Measurements from ENCODE around the gene MACROD1. TPM values are rescaled to one million over a fixed set of nuclear protein-coding genes. Genes with fewer than 3 reads are reported as not detected.

The MACROD1 gene
- total and polyA plus RNA-seq, 2 of the 13 experiments (the other 11 are each of a cell fraction or from before 2014, with no cell fraction given) = 23.1 to 34.5 TPM

- TF ChIP-seq PRDM4 (CRISPR knock-in tag; IDR thresholded peaks at IDR 0.05; ENCODE audit: borderline replicate concordance) = no peak
- peak; percentile 97 for TF ChIP-seq RBM39 (IDR thresholded peaks at IDR 0.05; ENCODE audit: low read depth, low read length, poor library complexity, severe bottlenecking)
- TF ChIP-seq PHF20 (CRISPR knock-in tag; IDR thresholded peaks at IDR 0.05) = peak; percentile 83
- TF ChIP-seq TAF1 (CRISPR knock-in tag; IDR thresholded peaks at IDR 0.05) = peak; percentile 91
- peak; percentile 79; the same call in 1 of the 2 replicates for TF ChIP-seq MTA1 (CRISPR knock-in tag; IDR thresholded peaks at IDR 0.05; ENCODE audit: borderline replicate concordance)
- TF ChIP-seq ZNF589 (CRISPR knock-in tag; conservative IDR thresholded peaks at IDR 0.05) = peak; percentile 85; the same call in 1 of the 2 replicates
- peak; percentile 84 for TF ChIP-seq ZBTB38 (CRISPR knock-in tag; IDR thresholded peaks at IDR 0.05)
- peak; percentile 98 for TF ChIP-seq ZFP82 (CRISPR knock-in tag; IDR thresholded peaks at IDR 0.05; ENCODE audit: borderline replicate concordance)
- no peak for TF ChIP-seq ZNF484 (CRISPR knock-in tag; IDR thresholded peaks at IDR 0.05; ENCODE audit: borderline replicate concordance, low read depth)
- peak; percentile 93 for TF ChIP-seq ZNF552 (CRISPR knock-in tag; IDR thresholded peaks at IDR 0.05; ENCODE audit: borderline replicate concordance)
- TF ChIP-seq HOXA7 (CRISPR knock-in tag; IDR thresholded peaks at IDR 0.05) = peak; percentile 87; the same call in 1 of the 2 replicates
- TF ChIP-seq NFE2L2 (IDR thresholded peaks at IDR 0.05; ENCODE audit: low read length) = no peak
- TF ChIP-seq ZBTB7B (CRISPR knock-in tag; IDR thresholded peaks at IDR 0.05) = peak; percentile 78
- TF ChIP-seq POGK (CRISPR knock-in tag; conservative IDR thresholded peaks at IDR 0.05) = peak; percentile 95; the same call in 1 of the 2 replicates
- no peak; the same call in 1 of the 2 replicates for TF ChIP-seq ZNF674 (CRISPR knock-in tag; IDR thresholded peaks at IDR 0.05; ENCODE audit: low read depth)
- no peak for TF ChIP-seq HNF4A (CRISPR knock-in tag; IDR thresholded peaks at IDR 0.05)
- no peak for TF ChIP-seq MATR3 (CRISPR knock-in tag; IDR thresholded peaks at IDR 0.05)
- peak; percentile 67; the same call in 1 of the 2 replicates for TF ChIP-seq ZNF790 (CRISPR knock-in tag; IDR thresholded peaks at IDR 0.05; ENCODE audit: borderline replicate concordance)
- TF ChIP-seq ZKSCAN1 (IDR thresholded peaks at IDR 0.05; ENCODE audit: low read length) = peak; percentile 36; the same call in 1 of the 2 replicates
- TF ChIP-seq AHR (CRISPR knock-in tag; IDR thresholded peaks at IDR 0.05) = no peak; the same call in 1 of the 2 replicates
- no peak for TF ChIP-seq U2AF1 (optimal IDR thresholded peaks at IDR 0.05; ENCODE audit: low read depth, low read length)
- TF ChIP-seq, protein P1, sequence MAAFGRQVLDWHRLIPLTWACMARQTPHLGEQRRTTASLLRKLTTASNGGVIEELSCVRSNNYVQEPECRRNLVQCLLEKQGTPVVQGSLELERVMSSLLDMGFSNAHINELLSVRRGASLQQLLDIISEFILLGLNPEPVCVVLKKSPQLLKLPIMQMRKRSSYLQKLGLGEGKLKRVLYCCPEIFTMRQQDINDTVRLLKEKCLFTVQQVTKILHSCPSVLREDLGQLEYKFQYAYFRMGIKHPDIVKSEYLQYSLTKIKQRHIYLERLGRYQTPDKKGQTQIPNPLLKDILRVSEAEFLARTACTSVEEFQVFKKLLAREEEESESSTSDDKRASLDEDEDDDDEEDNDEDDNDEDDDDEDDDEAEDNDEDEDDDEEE (CRISPR knock-in tag; IDR thresholded peaks at IDR 0.05) = peak; percentile 99
- peak; percentile 95 for TF ChIP-seq ZNF563 (CRISPR knock-in tag; IDR thresholded peaks at IDR 0.05)
- TF ChIP-seq, protein P2, sequence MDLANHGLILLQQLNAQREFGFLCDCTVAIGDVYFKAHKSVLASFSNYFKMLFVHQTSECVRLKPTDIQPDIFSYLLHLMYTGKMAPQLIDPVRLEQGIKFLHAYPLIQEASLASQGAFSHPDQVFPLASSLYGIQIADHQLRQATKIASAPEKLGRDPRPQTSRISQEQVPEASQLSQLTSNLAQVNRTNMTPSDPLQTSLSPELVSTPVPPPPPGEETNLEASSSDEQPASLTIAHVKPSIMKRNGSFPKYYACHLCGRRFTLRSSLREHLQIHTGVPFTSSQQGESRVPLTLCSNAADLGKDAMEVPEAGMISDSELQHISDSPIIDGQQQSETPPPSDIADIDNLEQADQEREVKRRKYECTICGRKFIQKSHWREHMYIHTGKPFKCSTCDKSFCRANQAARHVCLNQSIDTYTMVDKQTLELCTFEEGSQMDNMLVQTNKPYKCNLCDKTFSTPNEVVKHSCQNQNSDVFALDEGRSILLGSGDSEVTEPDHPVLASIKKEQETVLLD (CRISPR knock-in tag; IDR thresholded peaks at IDR 0.05; ENCODE audit: low read depth) = no peak; the same call in 1 of the 2 replicates
Observed at GRCh38 chr11:64185175-64185692, 19.3 kb upstream of the MACROD1 start (continued).

Measured in HepG2 (cell line).